Epithelial cell of proximal tubule (primary cell): ENCODE data around the gene MICALL1. TPM values are rescaled to one million over a fixed set of nuclear protein-coding genes. Genes with fewer than 3 reads are reported as not detected.

Experiments used
- DNase-seq: peaks from one replicate; pipeline ENCODE4 v3.0.0-alpha.2; 2011; ENCODE audit warnings: low read depth
- H3K4me3 ChIP-seq: 2 replicates; pipeline ENCODE4 v1.5.1; 2011; ENCODE audit warnings: low read depth, mild to moderate bottlenecking, low read length
- CTCF ChIP-seq: conservative IDR thresholded peaks from 2 replicates; pipeline ENCODE4 v1.5.1; 2012; ENCODE audit warnings: low read depth, mild to moderate bottlenecking, low read length
- total RNA-seq: library from RNA; depleted of rRNA; stranded (reverse); fragments of >200 nt; gene quantifications from 2 replicates; pipeline ENCODE4 v1.2.3, GENCODE V29; 2015

The MICALL1 gene
- total RNA-seq, 1 donor from 2014 or later = 74.8 TPM

- DNase-seq = no peak
- H3K4me3 ChIP-seq = peak overlapping the region; percentile 83
- no peak for TF ChIP-seq CTCF
Observed at GRCh38 chr22:37907036-37907954, 1.2 kb downstream of the MICALL1 start.

GRCh38 chr22:37909766-37910165 lies 3.7 kb downstream of the MICALL1 start:
- TF ChIP-seq CTCF = no peak
- no peak overlapping the region for H3K4me3 ChIP-seq
- no peak for DNase-seq

DNA sequence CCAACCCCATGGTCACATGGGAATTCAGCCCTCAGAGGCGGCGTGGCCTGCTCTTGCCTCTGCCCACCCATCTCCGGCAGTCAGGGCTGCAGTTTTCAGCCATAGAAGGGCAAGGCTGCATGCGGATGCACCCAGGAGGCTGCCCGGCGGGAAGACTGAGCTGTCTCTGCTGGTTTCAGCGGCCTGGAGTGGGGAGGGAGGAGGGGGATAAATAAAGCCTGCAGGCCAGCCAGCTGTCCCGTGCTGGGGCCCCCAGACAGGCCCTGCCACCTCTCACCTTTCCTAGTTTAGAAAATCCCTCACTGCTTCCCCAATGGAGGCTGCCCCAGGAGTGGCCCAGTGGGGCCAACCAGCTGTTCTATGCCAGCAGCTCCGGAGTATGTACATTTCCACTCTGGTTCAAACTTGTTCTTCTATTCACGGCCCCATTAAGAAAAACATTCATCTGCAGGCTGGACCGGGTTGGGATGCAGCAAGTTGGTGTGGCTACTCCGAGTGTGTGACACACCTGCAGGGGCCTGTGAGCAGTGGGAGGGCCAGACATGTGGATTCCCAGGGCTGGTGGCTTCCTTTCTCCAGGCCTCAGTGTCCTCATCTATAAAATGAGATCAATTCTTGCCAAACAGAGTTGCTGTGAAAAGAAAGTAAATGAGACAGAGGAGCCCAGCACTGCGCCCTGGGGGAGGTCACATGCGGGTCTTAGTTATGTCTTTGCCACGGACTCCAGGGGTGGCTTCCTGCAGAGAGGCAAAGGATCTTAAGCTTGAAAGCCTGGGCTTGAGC lies 5.0 kb downstream of the MICALL1 start:
- no peak for DNase-seq
- no peak overlapping the region for H3K4me3 ChIP-seq
- no peak for TF ChIP-seq CTCF

DNA sequence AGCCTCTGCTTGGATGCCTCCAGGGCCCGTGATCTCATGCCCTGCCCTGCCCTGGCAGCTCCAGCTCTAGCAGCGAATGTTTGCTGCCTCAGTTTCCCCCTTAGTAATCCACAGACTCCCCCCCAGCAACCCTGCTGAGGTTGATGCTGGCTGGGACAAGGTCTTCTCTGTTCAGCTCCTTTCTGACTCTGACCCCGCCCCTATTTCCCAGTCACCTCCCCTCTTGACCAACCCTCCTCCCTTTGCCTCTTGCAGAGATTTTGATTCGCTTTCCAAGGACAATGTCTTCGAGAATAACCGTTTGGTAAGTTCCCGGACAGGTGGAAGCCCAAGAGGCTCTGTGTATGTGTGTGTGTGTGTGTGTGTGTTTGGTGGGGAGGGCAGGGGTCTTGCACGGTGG lies 5.6 kb downstream of the MICALL1 start:
- TF ChIP-seq CTCF = no peak
- DNase-seq = no peak
- no peak overlapping the region for H3K4me3 ChIP-seq

- H3K4me3 ChIP-seq = no peak overlapping the region
- no peak for TF ChIP-seq CTCF
- no peak for DNase-seq
Observed at GRCh38 chr22:37912171-37912570, 6.1 kb downstream of the MICALL1 start.

- no peak for DNase-seq
- no peak for TF ChIP-seq CTCF
- H3K4me3 ChIP-seq = no peak overlapping the region
Observed at GRCh38 chr22:37913233-37913721, 7.2 kb downstream of the MICALL1 start.
